Measurements from ENCODE around the gene HIVEP1. TPM values are rescaled to one million over a fixed set of nuclear protein-coding genes. Genes with fewer than 3 reads are reported as not detected.

Gene HIVEP1
- total RNA-seq, 2 donors from 2014 or later, result 33.6 to 35.1 TPM

DNA sequence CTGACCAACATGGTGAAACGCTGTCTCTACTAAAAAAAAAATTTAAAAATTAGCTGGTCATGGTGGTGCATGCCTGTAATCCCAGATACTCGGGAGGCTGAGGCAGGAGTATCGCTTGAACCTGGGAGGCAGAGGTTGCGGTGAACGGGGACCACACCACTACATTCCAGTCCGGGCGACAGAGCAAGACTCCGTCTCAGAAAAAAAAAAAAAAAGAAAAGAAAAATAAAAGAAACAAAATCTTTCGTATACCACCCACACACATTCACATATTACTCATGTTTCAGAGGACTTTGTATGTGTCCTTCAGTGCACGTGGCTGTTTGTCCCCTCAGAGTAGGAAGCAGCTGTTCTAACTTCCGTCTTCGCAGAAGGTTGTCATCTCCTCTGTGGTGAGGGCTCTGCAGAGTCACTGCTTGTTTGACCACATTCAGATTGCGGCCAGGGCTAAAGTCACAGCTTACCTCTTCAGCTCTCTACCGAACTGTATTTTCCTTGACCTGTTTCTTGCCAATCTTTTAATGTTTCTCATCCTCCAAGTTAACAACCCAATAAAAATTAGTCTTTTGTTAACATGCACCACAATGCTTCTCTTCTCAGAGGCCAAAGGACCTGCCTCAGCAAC is 36.6 kb upstream of the HIVEP1 start:
- Mint-ChIP-seq H3K27me3 (ENCODE audit: insufficient read depth) (peaks cover 7% of the 10 kb centered on the region), H3K27ac (no peak overlapping the region), H3K4me3 (no peak overlapping the region), H3K36me3 (ENCODE audit: low read depth) (no peaks in the 10 kb centered on the region), H3K9me3 (no peaks in the 10 kb centered on the region), H3K4me1 (no peaks in the 10 kb centered on the region)
- H3K4me3 ChIP-seq (ENCODE audit: low read length), result no peak overlapping the region
- H3K27ac ChIP-seq (ENCODE audit: low read depth, low read length), result no peak overlapping the region
- H3K36me3 ChIP-seq (ENCODE audit: control insufficient read depth, insufficient read depth, low read length), result no peaks in the 10 kb centered on the region
- WGBS, 2 experiments (ENCODE audit: insufficient coverage in 1 of 2, insufficient read length in 1 of 2), result 91 to 100% methylated on average over 5 to 14 of the region's 14 CpGs
- no peak for DNase-seq
- H3K9ac ChIP-seq (ENCODE audit: extremely low read depth, low read length, poor library complexity, severe bottlenecking), result no peak overlapping the region
- TF ChIP-seq, protein P1, sequence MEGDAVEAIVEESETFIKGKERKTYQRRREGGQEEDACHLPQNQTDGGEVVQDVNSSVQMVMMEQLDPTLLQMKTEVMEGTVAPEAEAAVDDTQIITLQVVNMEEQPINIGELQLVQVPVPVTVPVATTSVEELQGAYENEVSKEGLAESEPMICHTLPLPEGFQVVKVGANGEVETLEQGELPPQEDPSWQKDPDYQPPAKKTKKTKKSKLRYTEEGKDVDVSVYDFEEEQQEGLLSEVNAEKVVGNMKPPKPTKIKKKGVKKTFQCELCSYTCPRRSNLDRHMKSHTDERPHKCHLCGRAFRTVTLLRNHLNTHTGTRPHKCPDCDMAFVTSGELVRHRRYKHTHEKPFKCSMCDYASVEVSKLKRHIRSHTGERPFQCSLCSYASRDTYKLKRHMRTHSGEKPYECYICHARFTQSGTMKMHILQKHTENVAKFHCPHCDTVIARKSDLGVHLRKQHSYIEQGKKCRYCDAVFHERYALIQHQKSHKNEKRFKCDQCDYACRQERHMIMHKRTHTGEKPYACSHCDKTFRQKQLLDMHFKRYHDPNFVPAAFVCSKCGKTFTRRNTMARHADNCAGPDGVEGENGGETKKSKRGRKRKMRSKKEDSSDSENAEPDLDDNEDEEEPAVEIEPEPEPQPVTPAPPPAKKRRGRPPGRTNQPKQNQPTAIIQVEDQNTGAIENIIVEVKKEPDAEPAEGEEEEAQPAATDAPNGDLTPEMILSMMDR (conservative IDR thresholded peaks at IDR 0.05), result no peak
- no peaks in the 10 kb centered on the region for H3K27me3 ChIP-seq (ENCODE audit: control insufficient read depth, insufficient read depth, low read length, poor library complexity, severe bottlenecking)
- H3K4me1 ChIP-seq (ENCODE audit: control insufficient read depth, insufficient read depth, low read length), result no peaks in the 10 kb centered on the region
- no peaks in the 10 kb centered on the region for H3K9me3 ChIP-seq (ENCODE audit: control insufficient read depth, low read length)

DNA sequence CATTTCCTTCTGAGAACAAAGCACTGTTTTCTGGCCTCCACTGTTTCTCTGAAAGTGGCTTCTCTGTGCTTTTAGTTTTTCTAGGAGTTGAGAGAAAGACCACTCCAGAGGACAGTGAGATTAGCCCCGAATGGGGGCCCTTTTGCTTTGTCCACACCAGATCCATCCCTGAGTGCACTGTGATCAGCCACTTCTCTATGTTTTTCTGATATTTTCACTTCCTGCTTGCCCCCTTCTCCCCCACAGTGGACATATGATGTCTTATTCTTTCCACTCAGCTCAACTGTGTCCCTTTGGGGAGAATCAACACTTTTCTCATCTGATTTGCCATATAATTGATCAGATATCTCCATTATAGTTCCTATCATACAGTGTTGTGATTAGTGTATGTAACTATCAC is 35.6 kb upstream of the HIVEP1 start:
- H3K27me3 ChIP-seq (ENCODE audit: control insufficient read depth, insufficient read depth, low read length, poor library complexity, severe bottlenecking), result no peaks in the 10 kb centered on the region
- Mint-ChIP-seq H3K4me3 (no peak overlapping the region), H3K4me1 (no peaks in the 10 kb centered on the region), H3K27ac (no peak overlapping the region), H3K36me3 (ENCODE audit: low read depth) (no peaks in the 10 kb centered on the region), H3K9me3 (no peaks in the 10 kb centered on the region), H3K27me3 (ENCODE audit: insufficient read depth) (peaks cover 3% of the 10 kb centered on the region)
- H3K4me3 ChIP-seq (ENCODE audit: low read length), result no peak overlapping the region
- TF ChIP-seq, protein P1 (conservative IDR thresholded peaks at IDR 0.05), result no peak
- WGBS, 2 experiments (ENCODE audit: insufficient coverage in 1 of 2, insufficient read length in 1 of 2), result 86 to 95% methylated on average over 1 of the region's 1 CpG
- H3K9ac ChIP-seq (ENCODE audit: extremely low read depth, low read length, poor library complexity, severe bottlenecking), result no peak overlapping the region
- no peaks in the 10 kb centered on the region for H3K4me1 ChIP-seq (ENCODE audit: control insufficient read depth, insufficient read depth, low read length)
- H3K27ac ChIP-seq (ENCODE audit: low read depth, low read length), result no peak overlapping the region
- DNase-seq, result no peak
- H3K9me3 ChIP-seq (ENCODE audit: control insufficient read depth, low read length), result no peaks in the 10 kb centered on the region
- no peaks in the 10 kb centered on the region for H3K36me3 ChIP-seq (ENCODE audit: control insufficient read depth, insufficient read depth, low read length)

DNA sequence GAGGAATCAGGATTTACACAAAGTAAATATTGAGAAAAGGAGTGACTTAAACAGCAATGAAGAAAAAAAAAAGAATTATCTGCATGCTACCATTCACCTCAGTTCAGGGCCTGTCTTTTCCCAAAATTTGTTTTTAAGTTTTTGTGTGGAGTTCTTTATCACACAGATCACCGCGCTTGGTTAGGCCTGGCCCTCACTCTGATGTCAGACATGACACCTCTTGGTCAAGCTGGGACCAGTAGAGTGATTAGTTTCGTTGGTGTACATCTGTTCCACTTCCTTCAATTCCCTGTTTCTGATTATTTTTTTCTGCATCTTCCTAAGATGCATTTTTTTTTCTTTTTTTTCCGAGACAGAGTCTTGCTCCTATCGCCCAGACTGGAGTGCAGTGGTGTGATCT is 34.9 kb upstream of the HIVEP1 start:
- Mint-ChIP-seq H3K4me3 (no peak overlapping the region), H3K27me3 (ENCODE audit: insufficient read depth) (peaks cover 3% of the 10 kb centered on the region), H3K4me1 (no peaks in the 10 kb centered on the region), H3K36me3 (ENCODE audit: low read depth) (no peaks in the 10 kb centered on the region), H3K27ac (no peak overlapping the region), H3K9me3 (no peaks in the 10 kb centered on the region)
- Histone ChIP-seq H3K9ac (ENCODE audit: extremely low read depth, low read length, poor library complexity, severe bottlenecking) (no peak overlapping the region), H3K27me3 (ENCODE audit: control insufficient read depth, insufficient read depth, low read length, poor library complexity, severe bottlenecking) (no peaks in the 10 kb centered on the region), H3K4me1 (ENCODE audit: control insufficient read depth, insufficient read depth, low read length) (no peaks in the 10 kb centered on the region), H3K36me3 (ENCODE audit: control insufficient read depth, insufficient read depth, low read length) (no peaks in the 10 kb centered on the region), H3K4me3 (ENCODE audit: low read length) (no peak overlapping the region), H3K9me3 (ENCODE audit: control insufficient read depth, low read length) (no peaks in the 10 kb centered on the region), H3K27ac (ENCODE audit: low read depth, low read length) (no peak overlapping the region)
- TF ChIP-seq, protein P1 (conservative IDR thresholded peaks at IDR 0.05), result no peak
- 92 to 95% methylated on average over 4 to 5 of the region's 5 CpGs for WGBS, 2 experiments (ENCODE audit: insufficient coverage in 1 of 2, insufficient read length in 1 of 2)
- no peak for DNase-seq

All from endodermal cell (in vitro differentiated cells).